LNCaP clone FGC (cell line): ENCODE results near the gene SSTR4.

Experiments
- DNase-seq: peaks from one replicate; pipeline ENCODE4 v3.0.0-alpha.2; 2011; ENCODE audit warnings: low read depth
- H3K4me3 ChIP-seq: 2 replicates; pipeline ENCODE4 v1.5.1; 2011; ENCODE audit warnings: mild to moderate bottlenecking, low read depth, low read length, control low read depth
- CTCF ChIP-seq: IDR thresholded peaks from 2 replicates; pipeline ENCODE4 v1.5.1; 2012; ENCODE audit warnings: mild to moderate bottlenecking; ENCODE audit not compliant: control insufficient read depth, insufficient read depth; ENCODE audit errors: extremely low read depth

The SSTR4 gene

DNA sequence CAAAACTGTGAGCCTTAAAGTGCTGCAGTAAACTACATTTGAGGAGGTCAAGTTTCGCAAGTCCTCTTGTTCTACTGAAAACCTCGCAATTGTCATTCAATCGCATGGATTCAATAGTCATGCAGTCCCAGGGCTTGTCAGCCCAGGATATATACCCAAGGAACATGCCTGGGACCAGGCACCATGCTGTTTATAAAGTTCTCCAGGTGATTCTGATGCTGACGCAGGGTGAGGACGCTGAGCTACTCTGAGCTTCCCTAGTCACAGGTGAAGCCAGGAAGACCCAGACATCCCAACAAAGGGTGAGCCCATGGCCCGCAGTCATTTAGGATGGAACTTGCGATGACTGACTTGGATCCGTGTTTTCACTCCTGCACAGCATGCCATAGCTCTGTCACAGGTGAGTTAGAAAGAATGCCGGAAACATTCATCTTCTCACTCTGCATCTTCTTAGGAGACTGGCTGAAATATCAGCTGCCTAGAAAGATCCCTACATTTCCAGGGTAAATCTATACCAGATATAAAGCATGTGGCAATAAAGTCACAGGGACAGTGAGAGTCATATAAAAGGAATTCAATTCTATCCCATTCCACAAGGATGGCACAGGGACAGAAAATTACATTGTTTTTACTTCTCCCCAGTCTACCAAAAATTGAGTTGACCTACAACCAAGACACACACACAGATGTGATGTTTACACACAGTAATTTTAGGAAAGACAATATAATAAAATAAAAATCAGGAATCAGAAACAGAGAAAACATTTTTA is 27.0 kb upstream of the SSTR4 start:
- DNase-seq, result no peak
- no peak for TF ChIP-seq CTCF

DNA sequence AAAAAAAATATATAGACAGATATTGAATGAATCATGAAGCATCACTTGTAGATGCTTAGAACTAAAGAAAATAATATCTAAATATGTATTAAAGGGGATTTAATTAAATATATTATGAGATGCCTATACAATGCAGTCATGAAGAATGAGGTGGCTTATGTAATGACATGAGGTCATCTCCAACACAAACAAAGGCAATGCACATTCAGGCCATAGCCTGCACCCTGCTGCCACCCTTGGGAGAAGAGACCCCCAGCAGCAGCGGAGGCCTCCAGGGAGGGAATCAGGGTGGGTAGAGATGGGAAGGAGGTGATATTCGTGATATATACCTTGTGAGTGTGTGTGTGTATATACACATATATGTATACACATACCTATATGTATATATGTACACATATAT is 26.4 kb upstream of the SSTR4 start:
- no peak for TF ChIP-seq CTCF
- no peak overlapping the region for H3K4me3 ChIP-seq
- DNase-seq, result no peak

More for the DNA sequence above, 27.0 kb upstream of the SSTR4 start:
- no peak overlapping the region for H3K4me3 ChIP-seq

DNA sequence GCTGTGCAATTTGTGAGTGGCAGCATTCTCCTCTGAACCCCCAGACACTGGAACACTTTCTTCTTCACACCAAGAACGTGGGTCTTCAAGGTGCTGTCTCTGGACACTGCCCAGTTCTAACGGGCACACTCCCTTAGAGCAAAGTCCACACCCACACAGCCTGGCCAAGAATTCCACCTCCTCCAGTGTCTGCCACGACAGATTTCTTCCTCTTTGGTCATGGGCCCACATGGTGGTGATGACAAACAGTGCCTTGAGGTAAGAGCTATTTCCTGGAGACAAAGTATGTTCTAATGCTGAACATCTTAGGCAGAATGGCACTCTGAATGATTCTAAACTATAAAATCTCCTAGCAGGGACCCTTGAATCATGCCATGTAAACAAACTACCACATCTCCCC is 25.5 kb upstream of the SSTR4 start:
- no peak for TF ChIP-seq CTCF
- no peak overlapping the region for H3K4me3 ChIP-seq
- DNase-seq, result peak; percentile 18

DNA sequence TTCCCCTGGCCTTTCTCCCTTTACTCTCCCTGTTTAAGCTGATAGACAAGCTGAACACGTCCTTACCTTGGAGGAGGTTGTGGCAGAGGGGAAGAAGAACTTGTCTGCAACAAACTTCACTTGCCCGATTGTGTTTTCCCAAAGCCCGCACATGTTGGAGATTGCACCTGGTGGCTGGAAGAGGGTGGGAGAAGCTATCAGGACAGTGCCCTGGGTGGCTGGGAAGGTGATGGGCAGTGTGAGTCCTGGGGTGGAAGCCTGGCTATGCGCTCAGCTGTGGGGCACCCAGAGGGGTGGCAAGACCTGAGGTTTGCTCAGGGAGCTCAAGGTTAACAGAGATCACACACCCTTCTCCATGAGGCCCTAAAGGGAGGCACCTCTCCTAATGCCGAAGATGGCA is 25.0 kb upstream of the SSTR4 start:
- H3K4me3 ChIP-seq, result no peak overlapping the region
- TF ChIP-seq CTCF, result no peak
- no peak for DNase-seq

- H3K4me3 ChIP-seq, result no peak overlapping the region
- no peak for TF ChIP-seq CTCF
- DNase-seq, result no peak
Measured at GRCh38 chr20:23011008-23011721, 23.9 kb upstream of the SSTR4 start.

- no peak for TF ChIP-seq CTCF
- DNase-seq, result peak; percentile 58
- no peak overlapping the region for H3K4me3 ChIP-seq
Measured at GRCh38 chr20:23013429-23013828, 21.7 kb upstream of the SSTR4 start.

DNA sequence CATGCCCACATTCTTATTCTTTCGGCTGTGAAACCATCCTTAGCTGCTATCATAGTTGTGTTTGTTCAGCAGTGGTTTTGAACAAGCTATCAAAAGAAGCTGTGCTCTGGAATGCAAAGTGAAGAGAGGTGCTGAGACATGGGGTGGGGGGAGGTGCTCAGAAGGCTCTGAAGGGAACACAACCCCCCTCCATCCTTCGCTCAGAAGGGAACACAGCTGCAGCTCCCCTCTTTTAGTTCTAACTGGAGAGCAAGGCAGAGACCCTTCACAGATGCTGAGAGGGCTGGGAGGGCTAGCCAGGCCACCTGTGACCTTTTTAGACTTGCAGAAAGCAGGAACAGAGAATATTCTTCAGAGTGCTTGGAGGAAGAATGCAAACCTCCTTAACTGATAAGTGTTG is 17.6 kb upstream of the SSTR4 start:
- H3K4me3 ChIP-seq, result no peak overlapping the region
- DNase-seq, result no peak
- no peak for TF ChIP-seq CTCF
